Measurements from ENCODE around the gene ARL9.

Gene ARL9

GRCh38 chr4:56469489-56470210 lies 35.9 kb upstream of the ARL9 start:
- H4K20me1 ChIP-seq (ENCODE audit: insufficient read depth, low read length): no peaks in the 10 kb centered on the region
- H3K79me2 ChIP-seq (ENCODE audit: insufficient read depth, low read length): peaks cover 32% of the 10 kb centered on the region
- H3K27ac ChIP-seq (ENCODE audit: low read depth, low read length, poor library complexity, severe bottlenecking): no peak overlapping the region
- no peaks in the 10 kb centered on the region for H3F3A ChIP-seq (ENCODE audit: insufficient read depth, low read length)
- H3K4me2 ChIP-seq (ENCODE audit: low read length): peak overlapping the region; percentile 78
- peaks cover 33% of the 10 kb centered on the region for H3K4me1 ChIP-seq (ENCODE audit: insufficient read depth, low read length, severe bottlenecking)
- peak overlapping the region; percentile 80 for H3K4me3 ChIP-seq (ENCODE audit: low read depth, low read length, poor library complexity, severe bottlenecking)
- TF ChIP-seq, protein P1, sequence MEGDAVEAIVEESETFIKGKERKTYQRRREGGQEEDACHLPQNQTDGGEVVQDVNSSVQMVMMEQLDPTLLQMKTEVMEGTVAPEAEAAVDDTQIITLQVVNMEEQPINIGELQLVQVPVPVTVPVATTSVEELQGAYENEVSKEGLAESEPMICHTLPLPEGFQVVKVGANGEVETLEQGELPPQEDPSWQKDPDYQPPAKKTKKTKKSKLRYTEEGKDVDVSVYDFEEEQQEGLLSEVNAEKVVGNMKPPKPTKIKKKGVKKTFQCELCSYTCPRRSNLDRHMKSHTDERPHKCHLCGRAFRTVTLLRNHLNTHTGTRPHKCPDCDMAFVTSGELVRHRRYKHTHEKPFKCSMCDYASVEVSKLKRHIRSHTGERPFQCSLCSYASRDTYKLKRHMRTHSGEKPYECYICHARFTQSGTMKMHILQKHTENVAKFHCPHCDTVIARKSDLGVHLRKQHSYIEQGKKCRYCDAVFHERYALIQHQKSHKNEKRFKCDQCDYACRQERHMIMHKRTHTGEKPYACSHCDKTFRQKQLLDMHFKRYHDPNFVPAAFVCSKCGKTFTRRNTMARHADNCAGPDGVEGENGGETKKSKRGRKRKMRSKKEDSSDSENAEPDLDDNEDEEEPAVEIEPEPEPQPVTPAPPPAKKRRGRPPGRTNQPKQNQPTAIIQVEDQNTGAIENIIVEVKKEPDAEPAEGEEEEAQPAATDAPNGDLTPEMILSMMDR (IDR thresholded peaks at IDR 0.05; ENCODE audit: low read length): no peak
- TF ChIP-seq EZH2 (IDR thresholded peaks at IDR 0.05; ENCODE audit: borderline replicate concordance, low read length): no peak
- no peaks in the 10 kb centered on the region for H3K9me3 ChIP-seq (ENCODE audit: low read length)
- peak overlapping the region; percentile 81; the same call in 1 of the 2 replicates for H3K9ac ChIP-seq (ENCODE audit: low read length)
- peaks cover 51% of the 10 kb centered on the region for H3K36me3 ChIP-seq (ENCODE audit: insufficient read depth, low read length)
- H2AFZ ChIP-seq (ENCODE audit: low read length): no peak overlapping the region
- H3K27me3 ChIP-seq (ENCODE audit: insufficient read depth, low read length): no peaks in the 10 kb centered on the region
- no peaks in the 10 kb centered on the region for H3K9me2 ChIP-seq (ENCODE audit: low read depth, low read length)

DNA sequence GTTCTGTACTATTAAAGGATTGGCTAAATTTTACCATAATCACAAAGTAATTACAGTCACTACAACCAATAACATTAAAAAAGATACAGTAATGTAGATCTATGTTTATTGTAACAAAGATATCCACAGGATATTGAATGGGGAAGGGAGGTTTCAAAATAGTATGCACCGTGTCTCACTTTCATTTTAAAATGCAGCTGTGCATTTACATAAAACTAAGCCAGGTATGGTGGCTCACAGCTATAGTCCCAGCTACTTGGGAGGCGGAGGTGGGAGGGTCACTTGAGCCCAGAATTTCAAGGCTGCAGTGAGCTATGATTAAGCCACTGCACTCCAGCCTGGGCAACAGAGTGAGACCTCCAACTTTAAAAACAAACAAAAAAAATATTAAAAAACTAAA lies 29.7 kb upstream of the ARL9 start:
- Histone ChIP-seq H3F3A (ENCODE audit: insufficient read depth, low read length) (no peaks in the 10 kb centered on the region), H3K79me2 (ENCODE audit: insufficient read depth, low read length) (no peaks in the 10 kb centered on the region), H3K4me1 (ENCODE audit: insufficient read depth, low read length, severe bottlenecking) (no peaks in the 10 kb centered on the region), H3K9ac (ENCODE audit: low read length) (no peak overlapping the region), H3K27me3 (ENCODE audit: insufficient read depth, low read length) (no peaks in the 10 kb centered on the region), H3K9me2 (ENCODE audit: low read depth, low read length) (no peaks in the 10 kb centered on the region), H2AFZ (ENCODE audit: low read length) (no peak overlapping the region), H3K4me3 (ENCODE audit: low read depth, low read length, poor library complexity, severe bottlenecking) (no peak overlapping the region), H4K20me1 (ENCODE audit: insufficient read depth, low read length) (no peaks in the 10 kb centered on the region), H3K36me3 (ENCODE audit: insufficient read depth, low read length) (peaks cover 97% of the 10 kb centered on the region), H3K4me2 (ENCODE audit: low read length) (no peak overlapping the region), H3K9me3 (ENCODE audit: low read length) (no peaks in the 10 kb centered on the region), H3K27ac (ENCODE audit: low read depth, low read length, poor library complexity, severe bottlenecking) (no peak overlapping the region)
- TF ChIP-seq EZH2 (IDR thresholded peaks at IDR 0.05; ENCODE audit: borderline replicate concordance, low read length): no peak
- TF ChIP-seq, protein P1 (IDR thresholded peaks at IDR 0.05; ENCODE audit: low read length): no peak

DNA sequence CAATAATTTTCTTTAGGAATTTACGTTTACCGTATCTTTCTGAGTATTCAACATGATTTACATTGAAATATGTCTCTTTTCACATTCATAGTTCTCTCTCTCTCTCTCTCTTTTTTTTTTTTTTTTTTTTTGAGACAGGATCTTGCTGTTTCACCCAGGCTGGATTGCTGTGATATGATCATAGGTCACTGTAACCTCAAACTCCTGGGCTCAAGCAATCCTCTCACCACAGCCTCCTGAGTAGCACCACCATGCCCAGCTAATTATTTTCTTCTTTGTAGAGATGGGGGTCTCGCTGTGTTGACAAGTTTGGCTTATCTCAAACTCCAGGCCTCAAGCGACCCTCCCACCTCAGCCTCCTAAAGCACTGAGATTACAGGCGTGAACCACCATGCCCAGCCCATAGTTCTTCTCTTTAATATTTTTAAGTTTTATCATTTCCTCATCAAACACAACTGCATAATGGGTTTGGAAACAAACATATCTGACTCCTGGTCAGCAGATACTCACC lies 28.3 kb upstream of the ARL9 start:
- Histone ChIP-seq H3K9me2 (ENCODE audit: low read depth, low read length) (no peaks in the 10 kb centered on the region), H2AFZ (ENCODE audit: low read length) (no peak overlapping the region), H3K4me2 (ENCODE audit: low read length) (no peak overlapping the region), H3K4me1 (ENCODE audit: insufficient read depth, low read length, severe bottlenecking) (no peaks in the 10 kb centered on the region), H3K27me3 (ENCODE audit: insufficient read depth, low read length) (no peaks in the 10 kb centered on the region), H3K9ac (ENCODE audit: low read length) (no peak overlapping the region), H4K20me1 (ENCODE audit: insufficient read depth, low read length) (no peaks in the 10 kb centered on the region), H3K79me2 (ENCODE audit: insufficient read depth, low read length) (no peaks in the 10 kb centered on the region), H3F3A (ENCODE audit: insufficient read depth, low read length) (no peaks in the 10 kb centered on the region), H3K9me3 (ENCODE audit: low read length) (no peaks in the 10 kb centered on the region), H3K4me3 (ENCODE audit: low read depth, low read length, poor library complexity, severe bottlenecking) (no peak overlapping the region), H3K36me3 (ENCODE audit: insufficient read depth, low read length) (peaks cover 93% of the 10 kb centered on the region), H3K27ac (ENCODE audit: low read depth, low read length, poor library complexity, severe bottlenecking) (no peak overlapping the region)
- TF ChIP-seq EZH2 (IDR thresholded peaks at IDR 0.05; ENCODE audit: borderline replicate concordance, low read length): no peak
- TF ChIP-seq, protein P1 (IDR thresholded peaks at IDR 0.05; ENCODE audit: low read length): no peak

Data from OCI-LY1 (cell line).